Measurements from ENCODE around the gene ERN2. TPM values are rescaled to one million over a fixed set of nuclear protein-coding genes. Genes with fewer than 3 reads are reported as not detected.
A peak's percentile ranks its signal among the peaks of the same experiment; 100 is the strongest.

The ERN2 gene
- total and polyA plus RNA-seq, 4 donors = 0.46 to 10.6 (median 3.5) TPM

- Histone ChIP-seq H3K27ac (ENCODE audit: low read depth in 1 of 2, low read length in 1 of 2) (no peak overlapping the region), H3K4me1 (ENCODE audit: control insufficient read depth in 5 of 5, insufficient read depth in 5 of 5, low read length in 5 of 5) (peaks cover 0 to 20% (median 5%) of the 10 kb centered on the region in 5 donors), H3K9ac (ENCODE audit: insufficient read depth in 1 of 2, low read length in 2 of 2) (peak overlapping the region in 1 of 2 donors; percentile 13), H3K4me3 (no peak overlapping the region), H3K9me3 (ENCODE audit: control insufficient read depth in 4 of 4, insufficient read depth in 3 of 4, low read length in 3 of 4) (no peaks in the 10 kb centered on the region), H3K27me3 (ENCODE audit: control insufficient read depth in 3 of 3, insufficient read depth in 3 of 3, low read length in 2 of 3) (no peaks in the 10 kb centered on the region), H3K36me3 (ENCODE audit: control insufficient read depth in 4 of 4, insufficient read depth in 4 of 4, low read length in 4 of 4) (peaks cover 8 to 43% (median 28%) of the 10 kb centered on the region in 4 donors)
- ATAC-seq (ENCODE audit: insufficient read depth, low FRiP score) (no peak), DNase-seq (peak in 2 of 3 donors; percentile 65 to 79)
- TF ChIP-seq, protein P1, sequence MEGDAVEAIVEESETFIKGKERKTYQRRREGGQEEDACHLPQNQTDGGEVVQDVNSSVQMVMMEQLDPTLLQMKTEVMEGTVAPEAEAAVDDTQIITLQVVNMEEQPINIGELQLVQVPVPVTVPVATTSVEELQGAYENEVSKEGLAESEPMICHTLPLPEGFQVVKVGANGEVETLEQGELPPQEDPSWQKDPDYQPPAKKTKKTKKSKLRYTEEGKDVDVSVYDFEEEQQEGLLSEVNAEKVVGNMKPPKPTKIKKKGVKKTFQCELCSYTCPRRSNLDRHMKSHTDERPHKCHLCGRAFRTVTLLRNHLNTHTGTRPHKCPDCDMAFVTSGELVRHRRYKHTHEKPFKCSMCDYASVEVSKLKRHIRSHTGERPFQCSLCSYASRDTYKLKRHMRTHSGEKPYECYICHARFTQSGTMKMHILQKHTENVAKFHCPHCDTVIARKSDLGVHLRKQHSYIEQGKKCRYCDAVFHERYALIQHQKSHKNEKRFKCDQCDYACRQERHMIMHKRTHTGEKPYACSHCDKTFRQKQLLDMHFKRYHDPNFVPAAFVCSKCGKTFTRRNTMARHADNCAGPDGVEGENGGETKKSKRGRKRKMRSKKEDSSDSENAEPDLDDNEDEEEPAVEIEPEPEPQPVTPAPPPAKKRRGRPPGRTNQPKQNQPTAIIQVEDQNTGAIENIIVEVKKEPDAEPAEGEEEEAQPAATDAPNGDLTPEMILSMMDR (IDR thresholded peaks at IDR 0.05; ENCODE audit: control extremely low read depth, extremely low read depth) = no peak
- WGBS, 2 donors = 75 to 82% methylated on average over 8 of the region's 8 CpGs
Observed at GRCh38 chr16:23673971-23674614, 38.9 kb downstream of the ERN2 start.

- Histone ChIP-seq H3K9ac (ENCODE audit: insufficient read depth in 1 of 2, low read length in 2 of 2) (no peak overlapping the region), H3K27ac (ENCODE audit: low read depth in 1 of 2, low read length in 1 of 2) (no peak overlapping the region)
- 94 to 98% methylated on average over 4 of the region's 4 CpGs for WGBS, 2 donors
Observed at GRCh38 chr16:23670137-23670776, 42.8 kb downstream of the ERN2 start.

DNA sequence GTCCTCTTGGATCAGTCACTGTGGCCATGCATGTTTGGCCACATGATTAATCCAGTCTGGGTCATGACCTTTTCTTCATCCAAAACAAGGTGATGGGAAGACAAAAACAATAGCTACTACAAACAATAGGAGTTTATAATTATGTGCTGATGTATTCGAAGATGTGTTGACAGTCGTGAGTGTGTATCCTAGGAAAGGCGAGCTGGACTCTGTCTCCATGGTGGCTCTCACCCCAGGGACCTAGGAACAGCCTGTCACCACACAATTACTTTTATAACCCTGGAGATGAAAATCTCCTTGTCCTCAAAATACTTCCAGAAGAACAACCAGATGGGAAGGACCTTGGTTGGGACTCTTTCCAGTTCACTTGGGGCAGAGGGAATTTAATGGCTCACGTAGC, 44.1 kb downstream of the ERN2 start:
- Histone ChIP-seq H3K9me3 (ENCODE audit: control insufficient read depth in 4 of 4, insufficient read depth in 3 of 4, low read length in 3 of 4) (no peaks in the 10 kb centered on the region), H3K36me3 (ENCODE audit: control insufficient read depth in 4 of 4, insufficient read depth in 4 of 4, low read length in 4 of 4) (peaks cover 38 to 73% (median 51%) of the 10 kb centered on the region in 4 donors)

More at GRCh38 chr16:23670137-23670776, 42.8 kb downstream of the ERN2 start:
- peaks cover 0 to 26% (median 3%) of the 10 kb centered on the region in 5 donors for H3K4me1 ChIP-seq (ENCODE audit: control insufficient read depth in 5 of 5, insufficient read depth in 5 of 5, low read length in 5 of 5)
- peaks cover 28 to 73% (median 49%) of the 10 kb centered on the region in 4 donors for H3K36me3 ChIP-seq (ENCODE audit: control insufficient read depth in 4 of 4, insufficient read depth in 4 of 4, low read length in 4 of 4)
- H3K9me3 ChIP-seq (ENCODE audit: control insufficient read depth in 4 of 4, insufficient read depth in 3 of 4, low read length in 3 of 4) = no peaks in the 10 kb centered on the region
- no peak for DNase-seq
- no peak for ATAC-seq (ENCODE audit: insufficient read depth, low FRiP score)
- TF ChIP-seq, protein P1 (IDR thresholded peaks at IDR 0.05; ENCODE audit: control extremely low read depth, extremely low read depth) = no peak
- no peak overlapping the region for H3K4me3 ChIP-seq
- no peaks in the 10 kb centered on the region for H3K27me3 ChIP-seq (ENCODE audit: control insufficient read depth in 3 of 3, insufficient read depth in 3 of 3, low read length in 2 of 3)

More for the DNA sequence above, 44.1 kb downstream of the ERN2 start:
- Histone ChIP-seq H3K27me3 (ENCODE audit: control insufficient read depth in 3 of 3, insufficient read depth in 3 of 3, low read length in 2 of 3) (no peaks in the 10 kb centered on the region), H3K27ac (ENCODE audit: low read depth in 1 of 2, low read length in 1 of 2) (no peak overlapping the region), H3K4me1 (ENCODE audit: control insufficient read depth in 5 of 5, insufficient read depth in 5 of 5, low read length in 5 of 5) (peaks cover 0 to 21% (median 0%) of the 10 kb centered on the region in 5 donors), H3K9ac (ENCODE audit: insufficient read depth in 1 of 2, low read length in 2 of 2) (no peak overlapping the region), H3K4me3 (no peak overlapping the region)
- no peak for DNase-seq
- no peak for ATAC-seq (ENCODE audit: insufficient read depth, low FRiP score)
- 78 to 86% methylated on average over 4 of the region's 4 CpGs for WGBS, 2 donors
- TF ChIP-seq, protein P1 (IDR thresholded peaks at IDR 0.05; ENCODE audit: control extremely low read depth, extremely low read depth) = no peak
